Neutrophil (primary cell): ENCODE data around the gene SSTR1.
"Not testable (repeated sequence)": the region's sequence is repeated elsewhere in the genome, so short reads cannot be mapped to it uniquely, and the experiment has no call there.

Source experiments
- H3K27ac ChIP-seq: fragments of 200-600 bp; sonication (generic); 2 replicates; pipeline ENCODE4 v1.5.1; 2016; ENCODE audit warnings: mild to moderate bottlenecking, moderate library complexity
- H3K27me3 ChIP-seq: fragments of 200-600 bp; sonication (generic); 2 replicates; pipeline ENCODE4 v1.6.0; 2016; ENCODE audit warnings: mild to moderate bottlenecking
- H3K36me3 ChIP-seq: fragments of 200-600 bp; sonication (generic); 2 replicates; pipeline ENCODE4 v1.5.1; 2017
- H3K4me1 ChIP-seq, 2 experiments: fragments of 200-600 bp in 1 of 2; sonication (generic) in 1 of 2; 1 replicate in 1 of 2; 2 replicates in 1 of 2; pipeline versions ENCODE4 v1.5.1 to v1.6.1; 2013 to 2016; ENCODE audit warnings: low read depth in 1 of 2, low read length in 1 of 2, mild to moderate bottlenecking in 1 of 2, moderate library complexity in 1 of 2; ENCODE audit not compliant: control insufficient read depth in 1 of 2, insufficient read depth in 1 of 2
- H3K4me3 ChIP-seq, 2 experiments: fragments of 200-600 bp in 1 of 2; sonication (generic) in 1 of 2; 1 replicate in 1 of 2; 2 replicates in 1 of 2; pipeline ENCODE4 v1.5.1; 2013 to 2016; ENCODE audit warnings: low read depth in 1 of 2, low read length in 1 of 2, mild to moderate bottlenecking in 1 of 2, moderate library complexity in 1 of 2
- H3K9me3 ChIP-seq: fragments of 200-600 bp; sonication (generic); 2 replicates; pipeline ENCODE4 v1.5.1; 2016
- TF ChIP-seq, protein P1 (sequence below): fragments of 200-600 bp; sonication (generic); IDR thresholded peaks from 2 replicates; pipeline ENCODE4 v1.5.1; 2016; ENCODE audit warnings: antibody characterized with exemption

The SSTR1 gene

DNA sequence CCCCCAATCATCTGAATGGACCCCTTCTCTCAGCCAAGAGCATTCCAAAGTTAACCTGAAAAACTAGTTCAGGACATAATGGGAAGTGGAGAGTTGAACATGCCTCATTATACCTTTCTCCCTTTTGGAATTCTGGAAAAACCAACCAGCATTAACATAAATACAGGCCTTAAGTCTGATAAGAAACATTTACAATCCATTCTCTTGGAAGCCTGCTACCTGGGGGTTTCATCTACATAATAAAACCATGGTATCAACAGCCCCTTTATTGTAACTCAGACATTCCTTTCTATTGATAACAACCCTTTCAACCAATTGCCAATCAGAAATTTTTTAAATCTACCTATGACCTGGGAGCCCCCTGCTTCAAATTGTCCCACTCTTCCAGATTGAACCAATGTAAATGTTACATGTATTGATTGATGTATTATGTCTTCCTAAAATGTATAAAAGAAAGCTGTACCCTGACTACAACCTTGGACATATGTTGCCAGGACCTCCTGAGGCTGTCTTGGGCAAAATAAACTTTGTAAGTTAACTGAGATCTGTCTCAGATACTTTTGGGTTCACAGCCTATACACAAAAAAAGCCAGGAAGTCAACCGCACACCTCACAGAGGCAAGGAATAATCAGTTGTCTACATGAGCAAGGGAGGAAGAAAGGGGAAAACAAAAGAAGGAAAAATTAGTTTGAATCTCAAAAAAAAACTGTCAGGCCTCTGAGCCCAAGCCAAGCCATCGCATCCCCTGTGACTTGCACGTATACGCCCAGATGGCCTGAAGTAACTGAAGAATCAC, 17.6 kb upstream of the SSTR1 start:
- no peaks in the 10 kb centered on the region for H3K36me3 ChIP-seq
- no peak overlapping the region for H3K27ac ChIP-seq
- TF ChIP-seq, protein P1, sequence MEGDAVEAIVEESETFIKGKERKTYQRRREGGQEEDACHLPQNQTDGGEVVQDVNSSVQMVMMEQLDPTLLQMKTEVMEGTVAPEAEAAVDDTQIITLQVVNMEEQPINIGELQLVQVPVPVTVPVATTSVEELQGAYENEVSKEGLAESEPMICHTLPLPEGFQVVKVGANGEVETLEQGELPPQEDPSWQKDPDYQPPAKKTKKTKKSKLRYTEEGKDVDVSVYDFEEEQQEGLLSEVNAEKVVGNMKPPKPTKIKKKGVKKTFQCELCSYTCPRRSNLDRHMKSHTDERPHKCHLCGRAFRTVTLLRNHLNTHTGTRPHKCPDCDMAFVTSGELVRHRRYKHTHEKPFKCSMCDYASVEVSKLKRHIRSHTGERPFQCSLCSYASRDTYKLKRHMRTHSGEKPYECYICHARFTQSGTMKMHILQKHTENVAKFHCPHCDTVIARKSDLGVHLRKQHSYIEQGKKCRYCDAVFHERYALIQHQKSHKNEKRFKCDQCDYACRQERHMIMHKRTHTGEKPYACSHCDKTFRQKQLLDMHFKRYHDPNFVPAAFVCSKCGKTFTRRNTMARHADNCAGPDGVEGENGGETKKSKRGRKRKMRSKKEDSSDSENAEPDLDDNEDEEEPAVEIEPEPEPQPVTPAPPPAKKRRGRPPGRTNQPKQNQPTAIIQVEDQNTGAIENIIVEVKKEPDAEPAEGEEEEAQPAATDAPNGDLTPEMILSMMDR = no peak
- H3K4me1 ChIP-seq = no peaks in the 10 kb centered on the region
- no peaks in the 10 kb centered on the region for H3K9me3 ChIP-seq
- H3K4me3 ChIP-seq = no peak overlapping the region
- no peaks in the 10 kb centered on the region for H3K27me3 ChIP-seq

DNA sequence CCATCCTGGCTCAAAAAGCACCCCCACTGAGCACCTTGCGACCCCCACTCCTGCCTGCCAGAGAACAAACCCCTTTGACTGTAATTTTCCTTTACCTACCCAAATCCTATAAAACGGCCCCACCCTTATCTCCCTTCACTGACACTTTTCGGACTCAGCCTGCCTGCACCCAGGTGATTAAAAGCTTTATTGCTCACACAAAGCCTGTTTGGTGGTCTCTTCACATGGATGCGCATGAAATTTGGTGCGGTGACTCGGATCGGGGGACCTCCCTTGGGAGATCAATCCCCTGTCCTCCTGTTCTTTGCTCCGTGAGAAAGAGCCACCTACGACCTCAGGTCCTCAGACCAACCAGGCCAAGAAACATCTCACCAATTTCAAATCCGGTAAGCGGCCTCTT, 16.9 kb upstream of the SSTR1 start:
- H3K9me3 ChIP-seq, H3K27me3 ChIP-seq, H3K36me3 ChIP-seq, H3K4me1 ChIP-seq, H3K27ac ChIP-seq, H3K4me3 ChIP-seq: not testable (repeated sequence)

DNA sequence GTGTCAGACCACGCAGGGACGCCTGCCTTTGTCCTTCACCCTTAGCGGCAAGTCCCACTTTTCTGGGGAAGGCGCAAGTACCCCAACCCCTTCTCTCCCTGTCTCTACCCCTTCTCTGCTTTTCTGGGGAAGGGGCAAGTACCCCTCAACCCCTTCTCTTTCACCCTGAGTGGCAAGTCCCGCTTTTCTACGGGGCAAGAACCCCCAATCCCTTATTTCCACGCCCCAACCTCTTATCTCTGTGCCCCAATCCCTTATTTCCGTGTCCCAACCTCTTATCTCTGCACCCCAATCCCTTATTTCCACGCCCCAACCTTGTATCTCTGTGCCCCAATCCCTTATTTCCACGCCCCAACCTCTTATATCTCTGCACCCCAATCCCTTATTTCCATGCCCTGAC, 16.2 kb upstream of the SSTR1 start:
- H3K27me3 ChIP-seq, H3K9me3 ChIP-seq, H3K36me3 ChIP-seq, H3K27ac ChIP-seq, H3K4me3 ChIP-seq, H3K4me1 ChIP-seq: not testable (repeated sequence)

DNA sequence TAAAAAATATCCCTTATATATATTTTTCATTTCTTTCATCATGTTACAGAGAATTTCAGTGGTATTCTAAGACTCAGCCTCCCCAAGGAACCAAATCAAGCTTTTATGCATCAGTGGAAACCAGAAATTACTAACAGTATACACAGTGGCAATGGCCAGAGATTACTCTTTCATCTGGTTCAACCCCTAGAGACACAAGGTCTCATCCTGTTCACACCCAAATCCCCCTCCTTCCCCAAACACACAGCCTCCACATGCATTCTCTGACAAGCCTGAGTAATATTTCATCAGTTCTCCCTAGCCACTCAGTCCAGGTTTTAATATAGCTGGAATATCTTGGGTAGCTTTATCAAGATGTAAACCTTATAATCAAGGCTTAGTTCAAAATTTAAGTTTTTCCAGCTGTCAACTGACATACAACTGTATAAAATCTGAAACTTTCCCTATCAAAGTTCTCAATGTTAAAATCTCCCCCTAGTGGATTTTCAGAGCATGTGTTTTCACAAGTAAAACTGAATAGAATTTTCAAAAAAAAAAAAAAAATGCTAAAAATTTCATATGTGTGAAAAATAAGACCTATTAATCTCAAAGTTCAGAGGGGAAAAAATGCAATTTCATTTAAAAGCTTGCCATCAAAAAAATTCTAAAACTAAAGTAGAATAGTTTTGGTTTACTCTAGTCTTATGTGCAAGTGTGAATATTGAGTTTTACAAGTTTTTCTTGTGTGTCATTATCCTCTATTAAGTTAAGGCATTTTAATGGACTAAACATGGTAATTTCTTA, 10.5 kb upstream of the SSTR1 start:
- TF ChIP-seq, protein P1 = peak; percentile 31

DNA sequence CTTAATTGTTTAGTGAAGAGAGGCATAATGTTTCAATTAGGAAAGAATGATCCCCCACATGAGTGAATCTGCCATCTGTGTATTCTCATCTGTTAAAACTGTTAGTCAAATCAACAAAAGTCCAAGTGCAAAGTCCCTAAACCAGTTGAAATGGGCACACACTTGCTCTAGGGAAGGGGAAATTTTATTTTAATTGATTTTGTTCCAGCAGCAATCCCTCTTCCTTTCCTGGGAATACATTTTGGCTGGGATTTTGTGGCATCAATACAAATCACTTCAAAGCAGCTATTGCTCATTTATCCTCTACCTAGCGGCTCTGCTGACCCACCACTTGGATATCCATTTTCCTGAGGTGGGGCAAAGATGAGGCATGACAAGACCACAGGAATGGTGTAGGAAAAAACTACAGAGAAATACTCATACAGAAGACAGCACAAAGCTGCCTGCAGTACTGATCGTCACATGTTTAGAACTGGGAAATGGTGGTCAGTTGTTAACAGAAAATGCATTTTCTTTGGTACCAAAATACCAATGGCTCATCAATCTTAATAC, 9.8 kb upstream of the SSTR1 start:
- TF ChIP-seq, protein P1 = no peak
- Histone ChIP-seq H3K9me3 (no peaks in the 10 kb centered on the region), H3K27me3 (peaks cover 19% of the 10 kb centered on the region), H3K27ac (no peak overlapping the region), H3K4me1 (no peaks in the 10 kb centered on the region), H3K36me3 (no peaks in the 10 kb centered on the region), H3K4me3 (no peak overlapping the region)

More for the DNA sequence above, 10.5 kb upstream of the SSTR1 start:
- no peaks in the 10 kb centered on the region for H3K4me1 ChIP-seq
- H3K27me3 ChIP-seq = peaks cover 17% of the 10 kb centered on the region
- no peaks in the 10 kb centered on the region for H3K36me3 ChIP-seq
- H3K4me3 ChIP-seq = no peak overlapping the region
- H3K27ac ChIP-seq = no peak overlapping the region
- H3K9me3 ChIP-seq = no peaks in the 10 kb centered on the region

DNA sequence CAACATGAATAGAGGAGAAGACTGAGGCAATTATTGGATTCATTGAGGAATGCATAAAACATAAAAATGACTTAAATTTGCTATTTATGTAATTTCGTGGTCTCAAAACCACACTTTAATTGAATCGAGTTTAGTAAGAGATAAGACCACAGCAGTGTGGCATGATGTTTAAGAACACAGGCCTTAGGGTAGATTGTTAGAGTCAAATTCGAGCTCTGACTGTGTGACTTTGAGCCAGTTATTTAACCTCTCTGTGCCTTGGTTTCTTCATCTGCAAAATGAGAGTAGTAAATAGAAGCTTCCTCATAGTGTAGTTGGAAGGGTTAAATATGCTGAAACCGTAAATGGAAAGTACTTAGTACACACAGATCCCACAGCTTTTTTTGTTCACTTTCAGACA, 9.3 kb upstream of the SSTR1 start:
- no peaks in the 10 kb centered on the region for H3K9me3 ChIP-seq
- TF ChIP-seq, protein P1 = no peak
- no peak overlapping the region for H3K4me3 ChIP-seq
- H3K36me3 ChIP-seq = no peaks in the 10 kb centered on the region
- H3K27ac ChIP-seq = no peak overlapping the region
- no peaks in the 10 kb centered on the region for H3K4me1 ChIP-seq
- peaks cover 24% of the 10 kb centered on the region for H3K27me3 ChIP-seq
